Left renal cortex interstitium (tissue), 4 donors: ENCODE measurements around the gene PEX7. TPM values are rescaled to one million over a fixed set of nuclear protein-coding genes. Genes with fewer than 3 reads are reported as not detected.
A peak's percentile ranks its signal among the peaks of the same experiment; 100 is the strongest.
"Not testable (repeated sequence)": the region's sequence is repeated elsewhere in the genome, so short reads cannot be mapped to it uniquely, and the experiment has no call there.

Source experiments
- DNase-seq, 4 donors: peaks; one replicate each; pipeline ENCODE4 v3.0.0-alpha.2; 2013; ENCODE audit warnings: low read depth in 4 of 4, low spot score in 2 of 4, missing footprints in 1 of 4
- polyA plus RNA-seq, 4 donors: library from polyadenylated mRNA; unstranded; fragments of 120-200 nt; gene quantifications; one replicate each; pipeline ENCODE4 v1.2.1, GENCODE V29; 2013; ENCODE audit not compliant: insufficient read length in 4 of 4

PEX7 gene
- polyA plus RNA-seq, 4 donors = 11.4 to 15.8 (median 13.8) TPM

DNA sequence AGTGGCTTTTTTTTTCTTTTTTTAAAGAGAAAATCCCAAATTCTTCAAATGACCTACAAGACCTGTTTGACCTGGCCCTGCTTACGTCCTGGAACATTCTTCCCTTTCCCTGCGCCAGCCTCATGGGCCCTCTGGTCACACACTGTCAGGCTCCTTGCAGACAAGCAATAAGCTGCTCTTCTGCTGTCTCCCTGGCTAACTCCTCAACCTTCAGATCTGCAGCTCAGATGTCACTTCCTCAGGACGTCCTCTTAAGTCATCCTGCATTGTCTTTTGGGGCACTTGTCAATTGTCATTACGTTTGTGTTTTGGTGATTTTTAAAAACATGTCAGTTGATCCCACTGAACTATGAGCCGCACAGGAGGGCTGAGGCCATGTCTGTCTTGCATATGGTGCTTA lies 70.8 kb downstream of the PEX7 start:
- DNase-seq = no peak

DNA sequence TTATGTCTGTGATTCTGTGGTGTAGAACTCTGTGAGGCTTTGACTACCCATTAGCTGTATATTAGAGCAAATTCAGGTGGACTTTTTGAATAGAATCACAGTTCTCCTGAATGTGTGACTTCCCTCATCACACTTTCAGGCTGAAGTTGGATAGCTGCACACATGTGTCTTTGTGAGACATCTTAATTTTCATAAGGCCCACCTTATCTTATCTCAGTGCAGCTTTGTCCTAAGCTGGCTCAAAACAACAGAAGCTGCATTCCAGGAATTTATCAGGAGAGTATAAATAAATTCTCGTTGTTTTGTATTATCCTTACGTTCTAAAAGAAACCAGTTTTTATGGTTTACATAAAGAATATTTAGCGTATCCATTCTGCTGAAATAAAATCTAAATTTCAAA lies 73.5 kb downstream of the PEX7 start:
- DNase-seq = no peak

DNA sequence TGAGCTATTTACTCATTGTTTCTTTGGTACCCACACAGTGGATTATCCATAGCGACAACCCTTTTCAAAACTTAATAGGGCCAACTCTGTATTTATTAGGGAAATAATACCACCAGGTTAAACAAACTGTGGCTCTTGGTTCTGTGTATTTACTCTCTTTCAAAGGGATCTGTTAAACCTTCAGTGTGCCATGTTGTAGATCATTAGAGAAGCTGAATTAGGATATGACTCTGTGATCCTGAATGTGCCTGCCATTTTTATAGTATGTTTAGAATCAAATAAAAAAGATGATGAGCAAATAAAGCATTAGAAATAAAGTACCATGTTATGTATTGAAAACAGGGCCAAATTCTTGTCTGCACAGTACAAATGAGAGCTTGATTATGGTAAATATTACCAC lies 74.7 kb downstream of the PEX7 start:
- no peak for DNase-seq

DNA sequence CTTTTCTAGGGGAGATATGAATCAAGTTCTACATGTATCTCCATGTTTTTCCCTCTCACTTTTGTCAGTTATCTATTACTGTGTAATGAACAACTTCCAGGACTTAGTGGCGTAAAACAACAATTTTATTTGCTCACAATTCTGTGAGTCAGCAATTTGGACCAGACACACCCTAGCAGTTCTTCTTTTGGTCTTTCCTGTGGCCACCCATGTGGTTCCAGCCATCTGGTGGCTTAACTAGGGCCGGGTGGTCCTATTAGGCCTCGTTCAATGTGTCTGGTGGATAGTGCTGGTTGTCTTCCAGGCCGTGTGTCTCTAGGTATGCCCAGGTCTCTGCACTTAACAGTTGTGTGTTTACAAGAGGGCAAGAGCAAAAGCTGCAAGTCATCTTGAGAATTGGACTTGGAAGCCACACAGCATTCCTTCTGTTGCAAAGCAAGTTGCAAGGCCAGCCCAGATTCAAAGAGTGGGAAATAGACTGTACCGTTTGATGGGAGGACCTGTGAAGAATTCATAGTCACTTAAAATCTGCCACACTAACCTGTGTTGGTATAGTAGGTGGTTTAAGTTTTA lies 78.9 kb downstream of the PEX7 start:
- no peak for DNase-seq

DNA sequence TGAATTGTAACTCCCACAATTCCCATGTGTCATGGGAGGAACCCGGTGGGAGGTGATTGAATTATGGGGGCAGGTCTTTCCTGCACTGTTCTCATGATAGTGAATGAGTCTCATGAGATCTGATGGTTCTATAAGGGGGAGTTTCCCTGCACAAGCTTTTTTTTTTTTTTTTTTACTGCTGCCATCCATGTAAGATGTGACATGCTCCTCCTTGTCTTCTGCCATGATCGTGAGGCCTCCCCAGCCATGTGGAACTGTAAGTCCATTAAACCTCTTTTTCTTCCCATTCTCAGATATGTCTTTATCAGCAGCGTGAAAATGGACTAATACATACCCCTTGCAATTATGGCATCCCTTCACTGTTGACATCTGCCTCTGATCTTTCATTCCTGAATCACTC lies 82.1 kb downstream of the PEX7 start:
- not testable (repeated sequence) for DNase-seq

DNA sequence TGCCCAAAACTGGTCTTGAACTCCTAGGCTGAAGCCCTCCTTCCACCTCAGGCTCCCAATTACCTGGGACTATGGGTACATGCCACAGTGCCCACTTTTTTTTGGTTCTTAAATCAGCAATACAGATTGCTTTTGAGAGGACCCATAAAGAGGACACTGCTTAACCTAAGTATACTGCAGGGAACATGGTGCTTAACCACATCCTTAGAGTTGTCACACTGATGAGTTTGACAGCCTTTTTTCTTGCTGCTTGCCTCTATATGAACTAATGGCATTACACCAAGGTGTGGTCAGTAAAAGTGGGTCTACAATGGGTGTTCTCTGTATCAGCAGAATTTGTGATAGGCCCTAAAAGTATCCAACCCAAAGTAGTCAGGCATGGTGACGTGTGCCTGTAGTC lies 92.6 kb downstream of the PEX7 start:
- DNase-seq = no peak

DNA sequence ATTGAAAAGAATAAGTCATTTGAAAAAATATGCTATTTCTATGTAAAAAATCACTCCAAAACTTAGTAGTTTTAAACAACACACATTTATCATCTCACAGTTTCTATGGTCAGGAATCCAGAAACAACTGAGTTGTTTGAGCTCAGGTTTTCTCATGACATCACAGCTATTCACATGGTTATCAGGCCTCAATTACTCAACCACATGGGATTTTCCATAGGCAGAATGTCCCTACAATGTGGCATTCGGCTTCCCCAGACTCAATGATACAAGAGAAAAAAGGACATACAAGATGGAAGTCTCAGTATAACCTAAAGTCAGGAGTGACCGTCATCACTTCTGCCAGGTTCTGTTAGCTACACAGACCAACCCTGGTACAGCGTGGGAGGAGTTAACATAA lies 96.3 kb downstream of the PEX7 start:
- no peak for DNase-seq

DNA sequence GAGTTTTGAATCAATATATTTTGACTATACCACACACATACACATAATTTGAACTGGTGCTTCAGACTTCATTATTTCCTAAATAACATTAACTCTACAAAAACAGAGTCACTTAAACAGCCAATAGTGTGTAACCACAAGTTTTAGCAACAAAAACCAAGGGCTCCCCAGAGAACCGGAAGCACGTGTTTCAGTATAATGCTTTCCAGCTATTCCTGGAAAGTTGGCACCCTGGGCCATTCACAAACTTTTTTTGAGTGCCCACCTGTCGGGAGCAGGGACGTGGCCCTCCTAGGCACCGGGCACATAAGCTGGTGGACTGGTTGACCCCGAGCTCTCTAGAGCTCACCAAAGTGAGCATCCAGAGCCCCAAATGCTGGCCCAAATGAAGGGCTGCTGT lies 97.8 kb downstream of the PEX7 start:
- DNase-seq = peak in 1 of 4 donors; percentile 3

DNA sequence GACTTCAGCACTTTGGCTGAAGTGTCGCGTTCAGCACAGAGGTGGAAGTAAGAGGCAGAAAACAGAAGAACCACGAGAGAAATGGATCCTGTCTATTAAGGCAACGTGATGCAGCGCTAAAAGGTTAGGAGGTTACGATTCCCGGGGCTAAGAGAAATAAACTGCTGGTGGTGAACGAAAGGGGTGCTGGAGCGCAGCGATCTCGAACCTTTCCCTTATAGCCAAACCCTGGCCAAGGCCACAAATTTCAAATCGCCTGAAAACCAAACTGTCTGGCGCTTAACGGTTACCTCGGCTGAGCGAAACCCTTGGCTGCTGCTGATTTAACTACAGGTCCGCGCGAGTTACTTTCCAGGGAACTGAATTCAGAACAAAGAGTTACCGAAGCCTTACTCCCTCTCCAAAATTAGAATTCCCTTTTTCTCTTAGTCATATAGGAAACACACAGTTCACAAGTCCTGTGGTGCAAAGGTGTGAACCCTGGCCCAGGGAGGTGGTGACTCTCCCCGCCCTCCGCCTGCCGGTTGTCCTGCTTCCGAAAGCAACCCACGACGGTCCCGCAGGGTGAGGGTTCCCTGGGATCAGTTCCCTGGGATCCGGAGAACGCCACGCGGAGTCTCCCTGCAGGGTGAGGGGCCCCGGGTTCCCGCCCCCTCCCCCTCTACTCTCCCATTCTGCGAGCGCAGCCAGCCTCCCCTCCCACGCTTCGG lies 98.4 kb downstream of the PEX7 start:
- DNase-seq = peak in 2 of 4 donors; percentile 15 to 36

DNA sequence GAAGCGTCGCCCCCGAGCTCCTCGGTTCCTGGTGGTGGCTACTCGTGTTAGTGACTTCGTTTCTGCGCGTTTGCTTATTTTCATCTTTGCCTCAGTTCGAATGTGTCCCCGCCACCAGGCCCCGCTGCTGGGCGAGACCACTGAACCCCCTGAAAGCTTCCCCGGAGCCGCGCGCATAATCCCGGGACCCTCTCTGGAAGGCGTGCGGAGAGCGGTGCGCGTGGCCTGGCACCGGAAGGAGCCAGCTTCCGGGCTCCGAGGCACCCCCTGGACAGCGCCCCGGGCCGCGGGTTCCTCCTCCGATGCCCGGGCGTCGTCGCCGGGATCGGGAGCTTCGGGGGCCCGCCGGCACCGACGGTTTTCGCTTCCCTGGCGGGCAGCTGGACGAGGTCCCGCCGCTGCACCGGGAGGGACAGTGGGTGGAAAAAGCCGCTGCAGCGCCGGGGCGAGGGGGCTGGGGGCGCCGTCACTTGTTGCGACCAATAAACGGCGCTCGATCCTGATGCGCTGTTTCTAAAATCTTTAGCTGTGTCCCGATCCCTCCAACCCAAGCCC lies 99.1 kb downstream of the PEX7 start:
- DNase-seq = peak in 1 of 4 donors; percentile 8

DNA sequence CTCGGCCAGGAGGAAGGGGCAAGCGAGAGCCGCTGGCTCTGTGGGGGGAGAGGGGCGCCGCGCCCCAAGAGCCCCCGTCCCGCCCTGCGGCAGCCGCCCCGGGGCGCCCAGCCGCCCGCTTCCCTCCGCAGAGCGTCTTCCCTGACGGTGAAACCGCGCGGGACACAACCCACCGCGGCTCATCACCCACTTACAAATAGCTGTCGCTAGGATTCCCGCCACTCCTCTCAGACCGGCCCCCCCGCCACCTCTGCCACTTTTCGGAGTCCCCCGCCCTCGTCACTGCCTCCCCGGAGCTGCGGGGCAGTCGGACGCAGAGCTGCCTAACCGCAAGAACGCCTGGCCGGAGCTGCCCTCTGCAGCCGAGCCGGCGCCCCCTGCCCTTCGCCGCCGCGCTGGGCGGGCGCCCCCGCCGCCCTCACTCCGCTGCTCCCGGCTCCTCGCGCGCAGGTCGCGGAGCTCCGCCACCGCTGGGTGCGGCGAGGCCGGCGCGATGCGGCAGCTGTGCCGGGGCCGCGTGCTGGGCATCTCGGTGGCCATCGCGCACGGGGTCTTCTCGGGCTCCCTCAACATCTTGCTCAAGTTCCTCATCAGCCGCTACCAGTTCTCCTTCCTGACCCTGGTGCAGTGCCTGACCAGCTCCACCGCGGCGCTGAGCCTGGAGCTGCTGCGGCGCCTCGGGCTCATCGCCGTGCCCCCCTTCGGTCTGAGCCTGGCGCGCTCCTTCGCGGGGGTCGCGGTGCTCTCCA lies 99.7 kb downstream of the PEX7 start, which contains the start of gene SLC35D3:
SLC35D3 (plus strand) TSS at position 366 of the 749 bp plus-strand sequence; CDS start at position 494, 128 bp downstream.
- peak in 1 of 4 donors; percentile 12 for DNase-seq

DNA sequence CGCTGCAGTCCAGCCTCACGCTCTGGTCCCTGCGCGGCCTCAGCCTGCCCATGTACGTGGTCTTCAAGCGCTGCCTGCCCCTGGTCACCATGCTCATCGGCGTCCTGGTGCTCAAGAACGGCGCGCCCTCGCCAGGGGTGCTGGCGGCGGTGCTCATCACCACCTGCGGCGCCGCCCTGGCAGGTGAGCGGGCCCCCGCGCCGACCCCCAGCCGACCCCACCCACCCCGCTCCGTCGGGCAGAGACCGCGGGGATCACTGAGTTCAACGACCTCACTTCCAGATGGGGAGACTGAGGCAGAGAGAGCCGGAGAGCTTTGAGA lies 100.3 kb downstream of the PEX7 start:
- no peak for DNase-seq

DNA sequence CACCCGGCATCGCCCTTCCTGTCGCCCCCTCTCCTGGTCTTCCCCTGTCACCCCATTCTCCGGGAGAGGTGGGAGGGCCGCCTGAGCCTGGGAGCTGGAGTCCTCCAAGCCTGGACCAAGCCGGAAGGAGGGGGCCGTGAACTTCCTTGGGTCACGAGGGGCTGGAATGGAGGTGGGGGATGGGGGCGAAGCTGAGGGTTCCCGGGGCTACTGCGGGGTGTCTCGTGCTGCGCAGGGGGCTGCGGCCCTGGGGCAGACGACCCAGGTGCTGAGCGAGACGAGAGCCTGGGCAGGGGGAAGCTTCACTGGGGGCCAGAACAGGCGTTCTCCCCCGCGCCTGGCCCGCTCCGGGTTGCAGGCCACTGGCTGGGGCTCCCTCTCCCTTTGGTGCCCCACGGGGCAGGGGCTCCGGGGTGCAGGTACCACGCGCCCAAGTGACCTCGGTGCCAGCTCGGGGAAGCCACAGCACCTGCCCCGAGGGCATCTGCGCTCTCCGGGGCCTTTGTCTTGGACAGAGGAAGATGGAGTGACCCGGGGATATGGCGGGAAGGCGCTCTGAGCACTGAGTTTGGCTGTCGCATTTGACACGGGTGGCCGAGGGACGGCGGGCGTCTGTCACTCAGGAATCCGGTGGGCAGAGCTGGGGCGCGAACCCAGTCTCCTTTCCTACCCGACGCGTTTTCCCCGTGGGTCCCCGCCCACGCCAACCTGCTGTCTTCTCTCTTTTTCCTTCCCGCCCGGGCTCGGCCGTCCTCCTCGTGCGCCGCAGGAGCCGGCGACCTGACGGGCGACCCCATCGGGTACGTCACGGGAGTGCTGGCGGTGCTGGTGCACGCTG lies 100.9 kb downstream of the PEX7 start:
- no peak for DNase-seq

DNA sequence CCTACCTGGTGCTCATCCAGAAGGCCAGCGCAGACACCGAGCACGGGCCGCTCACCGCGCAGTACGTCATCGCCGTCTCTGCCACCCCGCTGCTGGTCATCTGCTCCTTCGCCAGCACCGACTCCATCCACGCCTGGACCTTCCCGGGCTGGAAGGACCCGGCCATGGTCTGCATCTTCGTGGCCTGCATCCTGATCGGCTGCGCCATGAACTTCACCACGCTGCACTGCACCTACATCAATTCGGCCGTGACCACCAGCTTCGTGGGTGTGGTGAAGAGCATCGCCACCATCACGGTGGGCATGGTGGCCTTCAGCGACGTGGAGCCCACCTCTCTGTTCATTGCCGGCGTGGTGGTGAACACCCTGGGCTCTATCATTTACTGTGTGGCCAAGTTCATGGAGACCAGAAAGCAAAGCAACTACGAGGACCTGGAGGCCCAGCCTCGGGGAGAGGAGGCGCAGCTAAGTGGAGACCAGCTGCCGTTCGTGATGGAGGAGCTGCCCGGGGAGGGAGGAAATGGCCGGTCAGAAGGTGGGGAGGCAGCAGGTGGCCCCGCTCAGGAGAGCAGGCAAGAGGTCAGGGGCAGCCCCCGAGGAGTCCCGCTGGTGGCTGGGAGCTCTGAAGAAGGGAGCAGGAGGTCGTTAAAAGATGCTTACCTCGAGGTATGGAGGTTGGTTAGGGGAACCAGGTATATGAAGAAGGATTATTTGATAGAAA lies 101.7 kb downstream of the PEX7 start:
- DNase-seq = no peak

DNA sequence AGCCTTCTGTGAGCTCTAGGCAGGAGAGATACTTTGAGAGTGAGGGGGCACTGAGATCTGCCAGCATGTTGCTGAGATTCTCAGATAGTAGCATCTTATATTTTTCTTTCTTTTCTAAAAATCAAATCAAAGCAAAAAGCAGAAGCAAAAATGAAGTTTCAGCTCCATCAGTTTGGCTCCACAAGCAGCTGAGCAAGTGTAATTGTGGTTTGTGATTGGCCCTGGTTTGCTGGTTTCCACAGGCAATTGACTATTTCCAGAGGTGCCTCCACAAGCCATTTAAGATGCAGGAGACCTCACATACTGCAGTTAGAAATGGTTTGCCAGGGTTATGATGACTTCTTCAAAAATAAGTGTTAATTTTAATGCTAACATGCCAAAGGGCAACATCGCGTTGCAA lies 104.0 kb downstream of the PEX7 start:
- DNase-seq = no peak

DNA sequence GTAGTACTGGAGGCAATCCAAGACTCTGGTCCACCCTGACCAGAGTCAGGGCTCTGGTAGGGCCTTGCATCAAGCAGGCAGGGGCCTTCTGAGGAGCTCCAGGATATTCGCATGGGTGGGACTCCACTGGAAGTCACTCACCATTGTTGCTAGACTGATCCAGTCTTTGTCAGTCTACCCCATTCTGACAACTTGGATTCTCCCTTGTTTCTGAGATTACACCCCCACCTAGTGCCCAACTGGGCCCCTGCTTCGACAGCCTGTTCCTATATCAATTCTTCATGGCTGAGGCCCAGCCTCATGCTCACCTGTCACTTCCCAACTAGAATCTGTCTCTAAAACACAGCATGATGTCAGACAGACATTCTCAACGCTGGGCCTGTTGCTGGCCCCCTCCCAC lies 104.9 kb downstream of the PEX7 start:
- DNase-seq = no peak

DNA sequence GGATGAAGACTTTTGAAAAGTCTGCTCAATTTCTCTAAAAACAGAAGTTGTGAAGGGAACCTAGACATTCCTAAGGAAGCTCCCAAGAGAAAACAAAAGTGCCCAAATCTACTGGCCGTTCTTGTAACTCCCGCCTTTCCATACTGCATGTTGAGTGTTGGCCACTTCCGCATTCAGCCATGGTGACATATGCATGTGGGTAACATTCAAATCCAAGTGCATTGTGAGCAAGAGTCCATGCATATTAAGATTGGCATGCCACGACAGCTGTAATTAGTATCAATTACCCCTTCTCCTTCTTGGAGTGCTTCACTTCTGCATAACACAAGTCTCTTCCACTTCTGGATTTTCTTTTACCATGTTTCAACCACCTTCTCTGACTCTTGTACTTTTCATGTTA lies 108.1 kb downstream of the PEX7 start:
- no peak for DNase-seq

DNA sequence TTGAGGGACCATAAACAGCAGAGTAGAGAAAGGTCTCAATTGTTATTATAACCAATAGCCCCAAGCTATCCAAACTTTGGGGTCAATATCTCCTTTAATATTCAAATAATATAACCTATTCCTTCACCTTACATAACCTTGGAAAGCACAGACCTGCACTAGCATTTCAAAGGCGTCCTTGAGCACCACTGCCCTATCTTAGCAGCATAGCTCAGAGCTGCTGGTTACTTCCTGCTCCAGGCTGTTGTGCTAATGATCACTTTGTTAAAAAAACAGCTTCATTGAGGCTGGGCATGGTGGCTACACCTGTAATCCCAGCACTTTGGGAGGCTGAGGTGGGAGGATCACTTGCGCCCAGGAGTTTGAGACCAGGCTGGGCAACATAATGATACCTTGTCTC lies 110.2 kb downstream of the PEX7 start:
- DNase-seq = no peak

DNA sequence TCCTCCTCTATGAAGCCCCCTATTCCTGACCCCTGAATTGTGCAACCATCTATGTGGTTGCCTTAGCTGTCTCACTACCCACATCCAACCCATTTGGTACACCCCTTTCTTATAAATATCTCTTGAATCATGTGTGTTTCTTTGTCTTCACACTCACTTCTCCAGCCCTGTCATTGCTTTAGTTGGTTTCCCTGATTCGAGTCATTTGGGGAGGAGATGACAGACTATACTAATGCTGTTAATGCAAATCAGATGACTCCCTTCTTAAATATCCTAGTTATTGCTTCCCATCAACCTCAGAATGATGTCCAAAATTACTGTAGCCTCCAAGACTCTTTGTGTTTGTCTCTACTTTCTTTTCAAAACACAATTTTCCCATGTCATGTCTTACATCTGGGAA lies 122.7 kb downstream of the PEX7 start:
- no peak for DNase-seq

DNA sequence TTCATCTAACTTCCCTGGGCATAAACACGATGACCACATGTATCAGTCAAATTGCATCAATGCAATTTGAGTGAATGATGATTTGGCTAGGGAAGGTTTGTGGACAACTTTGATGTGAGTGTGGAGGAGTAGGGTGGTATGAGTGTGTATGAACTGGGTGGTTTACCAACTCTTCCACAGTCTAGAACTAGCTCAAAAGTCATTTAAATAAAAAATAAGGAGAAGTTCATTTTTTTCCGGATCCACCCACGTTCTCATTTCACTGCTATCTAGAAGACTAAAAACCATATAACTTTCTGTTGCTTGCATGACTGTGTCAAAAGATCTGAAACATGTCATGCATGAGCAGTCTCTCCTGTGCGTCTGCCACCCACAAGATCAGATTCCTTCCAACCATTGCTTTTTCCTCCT lies 123.3 kb downstream of the PEX7 start:
- DNase-seq = no peak
